ENCODE results near the gene UBE2S.

GRCh38 chr19:55434356-55434919, 26.9 kb upstream of the UBE2S start:
- no peak for TF ChIP-seq POLR2A (IDR thresholded peaks at IDR 0.05)
- no peak for TF ChIP-seq CTCF (IDR thresholded peaks at IDR 0.05)

All from heart left ventricle (tissue), 13 donors.